Measurements from ENCODE around the gene ZMIZ1. TPM values are rescaled to one million over a fixed set of nuclear protein-coding genes. Genes with fewer than 3 reads are reported as not detected.
A peak's percentile ranks its signal among the peaks of the same experiment; 100 is the strongest.

ZMIZ1 gene
- total RNA-seq, 1 donor from 2014 or later, result 84.7 TPM

DNA sequence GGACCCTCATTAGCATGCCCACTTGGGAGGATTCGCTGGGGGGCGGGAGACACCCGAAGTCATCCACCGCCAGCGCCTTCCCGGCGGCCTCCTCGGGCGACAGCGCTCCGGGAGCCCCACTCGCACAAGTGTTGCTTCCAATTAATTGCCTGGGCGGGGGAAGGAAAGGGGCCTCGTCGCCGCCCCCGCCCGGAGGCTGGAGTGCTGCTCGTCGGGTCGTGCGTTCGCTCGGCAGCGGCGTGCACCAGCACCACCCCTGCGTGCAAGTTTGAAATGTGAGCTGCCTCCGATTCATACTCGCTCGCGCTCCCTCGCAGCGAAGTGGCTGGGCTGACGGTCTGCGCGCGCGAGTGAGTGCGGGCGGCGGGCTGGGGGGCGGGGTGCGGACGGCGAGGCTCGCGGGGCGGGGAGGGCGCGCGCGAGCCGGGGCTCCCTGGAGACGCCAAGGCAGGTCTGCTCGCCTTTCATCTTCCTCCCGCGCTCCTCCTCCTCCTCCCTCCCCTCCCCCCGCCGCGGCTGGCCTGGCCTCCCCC lies 173.9 kb downstream of the ZMIZ1 start:
- Histone ChIP-seq H3K27ac (peak overlapping the region; percentile 80), H3K27me3 (no peaks in the 10 kb centered on the region), H3K9me3 (no peaks in the 10 kb centered on the region), H3K36me3 (no peaks in the 10 kb centered on the region), H3K4me1 (peaks cover 87% of the 10 kb centered on the region), H3K4me3 (peak overlapping the region; percentile 58)
- peak; percentile 78 for DNase-seq
- TF ChIP-seq, protein P1, sequence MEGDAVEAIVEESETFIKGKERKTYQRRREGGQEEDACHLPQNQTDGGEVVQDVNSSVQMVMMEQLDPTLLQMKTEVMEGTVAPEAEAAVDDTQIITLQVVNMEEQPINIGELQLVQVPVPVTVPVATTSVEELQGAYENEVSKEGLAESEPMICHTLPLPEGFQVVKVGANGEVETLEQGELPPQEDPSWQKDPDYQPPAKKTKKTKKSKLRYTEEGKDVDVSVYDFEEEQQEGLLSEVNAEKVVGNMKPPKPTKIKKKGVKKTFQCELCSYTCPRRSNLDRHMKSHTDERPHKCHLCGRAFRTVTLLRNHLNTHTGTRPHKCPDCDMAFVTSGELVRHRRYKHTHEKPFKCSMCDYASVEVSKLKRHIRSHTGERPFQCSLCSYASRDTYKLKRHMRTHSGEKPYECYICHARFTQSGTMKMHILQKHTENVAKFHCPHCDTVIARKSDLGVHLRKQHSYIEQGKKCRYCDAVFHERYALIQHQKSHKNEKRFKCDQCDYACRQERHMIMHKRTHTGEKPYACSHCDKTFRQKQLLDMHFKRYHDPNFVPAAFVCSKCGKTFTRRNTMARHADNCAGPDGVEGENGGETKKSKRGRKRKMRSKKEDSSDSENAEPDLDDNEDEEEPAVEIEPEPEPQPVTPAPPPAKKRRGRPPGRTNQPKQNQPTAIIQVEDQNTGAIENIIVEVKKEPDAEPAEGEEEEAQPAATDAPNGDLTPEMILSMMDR (IDR thresholded peaks at IDR 0.05), result no peak
- intact Hi-C loops (cut with DNase I), result no loop called here
- peak; percentile 44 for ATAC-seq

DNA sequence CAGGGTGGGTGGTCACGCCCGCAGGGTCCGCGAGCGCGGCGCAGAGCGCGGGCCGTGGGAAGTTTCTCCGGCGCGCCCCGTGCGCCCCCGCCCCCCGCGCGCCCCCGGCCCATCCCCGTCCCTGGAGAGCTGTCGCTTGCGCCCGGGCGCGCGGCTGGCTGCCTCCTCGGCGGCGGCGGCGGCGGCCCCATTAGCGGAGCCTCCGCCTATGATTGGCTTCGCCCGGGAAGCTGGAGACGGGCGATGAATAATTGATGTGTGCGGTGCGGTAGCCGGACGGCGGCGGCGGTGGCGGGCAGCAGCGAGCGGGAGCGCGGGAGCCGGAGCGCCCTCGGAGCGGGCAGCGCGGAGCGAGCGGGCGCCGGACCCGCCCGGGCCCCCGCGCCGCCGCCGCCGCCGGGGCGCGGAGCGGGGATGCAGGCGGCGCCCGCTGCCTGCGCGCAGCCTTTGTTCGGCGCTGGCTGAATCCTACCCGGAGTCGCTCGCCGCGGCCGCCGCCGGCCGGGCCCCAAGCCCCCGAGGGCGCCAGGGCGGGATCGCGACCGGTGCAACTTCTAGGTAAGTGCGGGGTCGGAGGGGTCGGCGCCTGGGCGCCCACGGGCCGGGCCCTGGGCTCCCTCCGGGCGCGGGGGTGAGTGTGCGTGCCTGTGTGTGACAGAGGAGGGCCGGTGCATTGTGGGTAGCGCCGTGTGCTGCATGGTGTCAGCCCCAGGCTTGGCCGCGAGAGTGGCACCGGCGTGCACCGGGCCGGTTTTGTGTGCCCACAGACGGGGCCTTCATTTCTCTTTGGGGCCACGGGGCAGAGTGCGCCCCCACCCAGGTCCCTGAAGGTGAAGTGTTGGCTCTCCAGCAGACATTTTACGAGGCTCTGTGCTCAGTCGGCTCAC lies 174.7 kb downstream of the ZMIZ1 start:
- no peaks in the 10 kb centered on the region for H3K9me3 ChIP-seq
- peaks cover 87% of the 10 kb centered on the region for H3K4me1 ChIP-seq
- DNase-seq, result peak; percentile 77
- TF ChIP-seq, protein P1 (IDR thresholded peaks at IDR 0.05), result no peak
- peak overlapping the region; percentile 82 for H3K27ac ChIP-seq
- H3K27me3 ChIP-seq, result no peaks in the 10 kb centered on the region
- peak overlapping the region; percentile 58 for H3K4me3 ChIP-seq
- H3K36me3 ChIP-seq, result no peaks in the 10 kb centered on the region
- ATAC-seq, result peak; percentile 6
- intact Hi-C loops (cut with DNase I), result no loop called here

DNA sequence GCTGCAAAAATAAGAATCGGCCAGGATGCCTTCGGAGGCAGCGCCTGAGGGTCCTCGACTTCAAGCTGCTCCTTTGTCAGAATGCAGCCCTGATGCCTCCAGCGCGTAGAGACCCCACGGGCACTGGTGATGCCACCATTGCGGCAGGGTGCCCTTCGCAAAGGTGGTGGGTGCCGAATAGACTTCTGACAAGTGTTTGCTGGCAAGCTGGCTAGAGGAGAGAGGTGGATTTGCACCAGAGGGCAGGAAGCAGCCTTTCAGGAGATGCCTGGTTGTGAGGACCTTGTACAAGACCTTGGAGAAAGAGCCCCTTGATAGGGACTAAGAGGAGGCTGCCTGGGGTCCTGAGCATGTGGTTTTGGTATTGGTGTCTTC lies 175.3 kb downstream of the ZMIZ1 start:
- ATAC-seq, result no peak
- no peaks in the 10 kb centered on the region for H3K27me3 ChIP-seq
- no peaks in the 10 kb centered on the region for H3K9me3 ChIP-seq
- peak; percentile 57 for DNase-seq
- no peaks in the 10 kb centered on the region for H3K36me3 ChIP-seq
- H3K4me1 ChIP-seq, result peaks cover 87% of the 10 kb centered on the region
- peak overlapping the region; percentile 82 for H3K27ac ChIP-seq
- peak overlapping the region; percentile 58 for H3K4me3 ChIP-seq
- intact Hi-C loops (cut with DNase I), result no loop called here
- TF ChIP-seq, protein P1 (IDR thresholded peaks at IDR 0.05), result no peak

DNA sequence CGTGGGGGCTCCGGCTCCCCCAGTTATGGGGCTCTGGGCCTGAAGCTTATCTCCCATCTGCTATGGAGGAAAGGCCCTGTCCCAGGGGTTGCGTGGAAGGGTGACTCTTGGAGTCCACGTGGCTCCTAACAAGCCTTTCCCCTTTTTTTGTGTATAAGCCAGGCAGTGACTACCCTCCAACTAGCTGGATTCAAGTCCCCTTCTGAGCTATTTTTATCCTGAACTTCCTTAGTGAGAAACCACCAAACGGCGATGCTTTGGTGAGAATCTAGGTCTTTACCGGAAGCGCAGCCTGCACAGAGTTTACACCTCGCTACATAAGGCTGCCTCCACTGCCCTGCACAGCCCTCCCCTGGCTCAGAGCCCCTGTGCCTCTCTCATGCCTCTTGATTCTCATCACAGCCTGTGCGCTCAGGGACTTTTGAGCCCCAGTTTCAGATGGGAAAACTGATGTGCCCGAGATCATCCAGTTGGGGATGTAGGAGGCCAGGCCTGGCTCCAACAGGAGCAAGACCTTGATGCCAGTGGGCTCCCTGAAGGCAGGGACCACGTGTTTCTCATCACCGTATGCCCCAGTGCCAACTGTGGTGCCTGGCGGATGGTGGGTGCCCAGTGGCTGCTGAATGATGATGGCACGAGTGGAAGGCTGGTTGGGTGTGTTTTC lies 176.2 kb downstream of the ZMIZ1 start:
- ATAC-seq (no peak), DNase-seq (no peak)
- intact Hi-C loops (cut with DNase I), result no loop called here
- Histone ChIP-seq H3K36me3 (no peaks in the 10 kb centered on the region), H3K4me1 (peaks cover 85% of the 10 kb centered on the region), H3K4me3 (peak overlapping the region; percentile 58), H3K27me3 (no peaks in the 10 kb centered on the region), H3K27ac (peak overlapping the region; percentile 82), H3K9me3 (no peaks in the 10 kb centered on the region)
- TF ChIP-seq, protein P1 (IDR thresholded peaks at IDR 0.05), result no peak

DNA sequence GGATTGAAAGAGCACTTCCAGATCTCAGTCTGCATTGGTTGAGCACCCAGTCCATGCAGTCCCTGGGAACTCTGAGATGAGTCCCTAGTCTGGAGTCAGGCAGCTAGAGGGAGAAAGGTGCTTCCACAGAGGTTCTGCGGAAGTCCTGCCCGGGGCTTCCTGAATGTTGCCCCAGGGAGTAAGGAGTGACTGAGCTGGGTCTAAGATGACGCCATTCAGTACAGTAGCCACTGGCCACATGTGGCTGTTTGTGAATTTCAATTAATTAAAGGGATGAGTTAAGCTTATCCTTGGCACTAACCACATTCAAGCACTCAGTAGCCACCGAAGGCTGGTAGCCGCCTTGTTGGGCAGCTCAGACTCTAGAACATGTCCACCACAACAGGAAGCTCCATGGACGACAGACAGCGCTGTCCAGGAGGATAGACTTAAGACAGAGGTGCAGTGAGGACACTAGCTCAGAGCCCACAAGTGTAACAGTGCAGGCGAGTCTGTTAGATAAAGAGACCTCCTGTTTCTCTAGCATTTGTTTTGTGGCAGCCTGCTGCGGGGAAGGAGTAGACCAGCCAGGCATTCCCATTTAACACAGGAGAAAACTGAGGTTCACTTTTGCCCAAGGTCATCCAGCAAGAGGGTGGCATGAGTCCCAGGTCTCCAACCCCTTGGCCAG lies 176.9 kb downstream of the ZMIZ1 start:
- DNase-seq (no peak), ATAC-seq (no peak)
- intact Hi-C loops (cut with DNase I), result no loop called here
- Histone ChIP-seq H3K27ac (peak overlapping the region; percentile 82), H3K4me1 (peaks cover 78% of the 10 kb centered on the region), H3K27me3 (no peaks in the 10 kb centered on the region), H3K9me3 (no peaks in the 10 kb centered on the region), H3K4me3 (no peak overlapping the region), H3K36me3 (no peaks in the 10 kb centered on the region)
- TF ChIP-seq, protein P1 (IDR thresholded peaks at IDR 0.05), result no peak
